Caco-2 (cell line): ENCODE measurements around the gene GSG1. TPM values are rescaled to one million over a fixed set of nuclear protein-coding genes. Genes with fewer than 3 reads are reported as not detected.

Experiments
- BruUV-seq: library from RNA; stranded (reverse); fragments of 400-500 nt; replicated peaks from 2 replicates; lab custom pipeline; 2021; lab: Mats Ljungman, UMichigan
- CTCF ChIA-PET: fragments of 300-600 bp; sonication (Branson Sonifier 250); formaldehyde crosslinking; loops from one replicate; lab custom pipeline; 2022; ENCODE audit warnings: antibody characterized with exemption; lab: Charles Lee
- POLR2A ChIA-PET: fragments of 300-600 bp; sonication (Branson Sonifier 250); formaldehyde crosslinking; loops from one replicate; lab custom pipeline; 2022; ENCODE audit warnings: antibody characterized with exemption; lab: Charles Lee
- DNase-seq, 2 experiments: peaks; one replicate each; pipeline versions ENCODE4 v3.0.0 to v3.0.0-alpha.2; 2020 to 2022
- H3K27me3 ChIP-seq: replicated peaks from 2 replicates; pipeline ENCODE4 v1.6.0; 2011; ENCODE audit warnings: low read length; ENCODE audit not compliant: control insufficient read depth, insufficient read depth
- H3K36me3 ChIP-seq: 2 replicates; pipeline ENCODE4 v1.5.1; 2011; ENCODE audit warnings: low read length; ENCODE audit not compliant: control insufficient read depth, insufficient read depth
- H3K4me1 ChIP-seq: fragments of 250-450 bp; sonication (Bioruptor Pico); 2 replicates; pipeline ENCODE4 v1.5.1; 2020; ENCODE audit warnings: mild to moderate bottlenecking
- H3K4me3 ChIP-seq: 2 replicates; pipeline ENCODE4 v1.5.1; 2011; ENCODE audit warnings: low read depth, mild to moderate bottlenecking, control low read depth, low read length
- H3K9me3 ChIP-seq: fragments of 250-450 bp; sonication (Bioruptor Pico); 2 replicates; pipeline ENCODE4 v1.5.1; 2020; ENCODE audit warnings: mild to moderate bottlenecking, moderate library complexity
- H3K27ac Mint-ChIP-seq: one replicate; pipeline ENCODE4 v1.8.0; 2022; ENCODE audit warnings: mixed read lengths; ENCODE audit not compliant: unreplicated experiment
- H3K27me3 Mint-ChIP-seq: one replicate; pipeline ENCODE4 v1.8.0; 2022; ENCODE audit warnings: mixed read lengths; ENCODE audit not compliant: insufficient read depth, unreplicated experiment
- H3K36me3 Mint-ChIP-seq: one replicate; pipeline ENCODE4 v1.8.0; 2022; ENCODE audit warnings: mild to moderate bottlenecking, mixed read lengths; ENCODE audit not compliant: insufficient read depth, unreplicated experiment
- H3K4me1 Mint-ChIP-seq: one replicate; pipeline ENCODE4 v1.8.0; 2022; ENCODE audit warnings: low read depth, mixed read lengths; ENCODE audit not compliant: unreplicated experiment
- H3K4me3 Mint-ChIP-seq: one replicate; pipeline ENCODE4 v1.8.0; 2022; ENCODE audit warnings: mild to moderate bottlenecking, moderate library complexity, mixed read lengths; ENCODE audit not compliant: unreplicated experiment
- H3K9me3 Mint-ChIP-seq: one replicate; pipeline ENCODE4 v1.8.0; 2022; ENCODE audit warnings: mixed read lengths; ENCODE audit not compliant: unreplicated experiment
- CTCF ChIP-seq, 2 experiments: fragments of 200-600 bp in 1 of 2; IDR thresholded peaks; 1 replicate in 1 of 2; 2 replicates in 1 of 2; pipeline versions ENCODE4 v1.5.1 to v1.8.0; 2011 to 2022; ENCODE audit warnings: antibody characterized with exemption in 1 of 2, control low read depth in 1 of 2, inconsistent platforms in 1 of 2, low read depth in 1 of 2, low read length in 1 of 2, mild to moderate bottlenecking in 1 of 2, moderate library complexity in 1 of 2; ENCODE audit not compliant: insufficient read depth in 1 of 2, severe bottlenecking in 1 of 2, unreplicated experiment in 1 of 2
- intact Hi-C: fragments of 100-400 bp; cut with micrococcal nuclease; formaldehyde crosslinking; loops from one replicate; pipeline ENCODE4 v1.10.0; 2022; ENCODE audit not compliant: unreplicated experiment
- total RNA-seq: library from RNA; stranded (reverse); gene quantifications from 2 replicates; pipeline ENCODE4 v1.2.3, GENCODE V29; 2022

Gene GSG1
- total RNA-seq, 1 experiment from 2014 or later: not detected

GRCh38 chr12:13095266-13095995 lies 8.0 kb downstream of the GSG1 start:
- POLR2A ChIA-PET: no interaction called here
- H3K4me1 ChIP-seq: peaks cover 31% of the 10 kb centered on the region

GRCh38 chr12:13094367-13094766 lies 9.1 kb downstream of the GSG1 start:
- Mint-ChIP-seq H3K4me3 (no peak overlapping the region), H3K27ac (no peak overlapping the region), H3K9me3 (no peaks in the 10 kb centered on the region), H3K4me1 (peaks cover 20% of the 10 kb centered on the region), H3K36me3 (peaks cover 6% of the 10 kb centered on the region), H3K27me3 (no peaks in the 10 kb centered on the region)
- TF ChIP-seq CTCF (IDR thresholded peaks at IDR 0.05; ENCODE audit: insufficient read depth in 1 of 2, low read depth in 1 of 2, low read length in 1 of 2, severe bottlenecking in 1 of 2, unreplicated experiment in 1 of 2): no peak
- peaks cover 23% of the 10 kb centered on the region for H3K4me1 ChIP-seq
- no peaks in the 10 kb centered on the region for H3K27me3 ChIP-seq
- H3K36me3 ChIP-seq: no peaks in the 10 kb centered on the region
- H3K9me3 ChIP-seq: no peaks in the 10 kb centered on the region
- intact Hi-C loops: no loop called here
- DNase-seq: no peak
- BruUV-seq: no TSS peak
- ChIA-PET CTCF (interaction anchor here (1.6 kb wide), 1 partner anchor 118 kb away, joined by 4 read pairs; no protein-coding TSS in a partner anchor), POLR2A (no interaction called here)
- no peak overlapping the region for H3K4me3 ChIP-seq

More at GRCh38 chr12:13095266-13095995, 8.0 kb downstream of the GSG1 start:
- no peaks in the 10 kb centered on the region for H3K27me3 ChIP-seq
- no peak overlapping the region for H3K27ac Mint-ChIP-seq
- H3K36me3 Mint-ChIP-seq: peaks cover 6% of the 10 kb centered on the region
- CTCF ChIA-PET: interaction anchor here (1.0 to 1.6 kb wide), 2 partner anchors 16 to 117 kb away, joined by 3 to 4 read pairs; no protein-coding TSS in a partner anchor
- no peak overlapping the region for H3K4me3 ChIP-seq
- H3K4me1 Mint-ChIP-seq: peaks cover 31% of the 10 kb centered on the region
- H3K9me3 ChIP-seq: no peaks in the 10 kb centered on the region
- no peaks in the 10 kb centered on the region for H3K27me3 Mint-ChIP-seq
- intact Hi-C loops: loop anchor here (5.0 kb wide), 1 partner anchor 73 kb away; no protein-coding TSS in a partner anchor
- no peak overlapping the region for H3K4me3 Mint-ChIP-seq
- no peak for TF ChIP-seq CTCF (IDR thresholded peaks at IDR 0.05; ENCODE audit: insufficient read depth in 1 of 2, low read depth in 1 of 2, low read length in 1 of 2, severe bottlenecking in 1 of 2, unreplicated experiment in 1 of 2)
- no peak for DNase-seq
- no peaks in the 10 kb centered on the region for H3K36me3 ChIP-seq
- no peaks in the 10 kb centered on the region for H3K9me3 Mint-ChIP-seq
- no TSS peak for BruUV-seq

- no peak for TF ChIP-seq CTCF (IDR thresholded peaks at IDR 0.05; ENCODE audit: insufficient read depth in 1 of 2, low read depth in 1 of 2, low read length in 1 of 2, severe bottlenecking in 1 of 2, unreplicated experiment in 1 of 2)
- Histone ChIP-seq H3K4me3 (no peak overlapping the region), H3K36me3 (no peaks in the 10 kb centered on the region), H3K9me3 (no peaks in the 10 kb centered on the region), H3K27me3 (no peaks in the 10 kb centered on the region), H3K4me1 (peaks cover 18% of the 10 kb centered on the region)
- H3K4me1 Mint-ChIP-seq: peaks cover 15% of the 10 kb centered on the region
- intact Hi-C loops: no loop called here
- ChIA-PET POLR2A (no interaction called here), CTCF (interaction anchor here (1.6 kb wide), 1 partner anchor 118 kb away, joined by 4 read pairs; no protein-coding TSS in a partner anchor)
- no peaks in the 10 kb centered on the region for H3K9me3 Mint-ChIP-seq
- BruUV-seq: no TSS peak
- peaks cover 5% of the 10 kb centered on the region for H3K36me3 Mint-ChIP-seq
- no peak overlapping the region for H3K4me3 Mint-ChIP-seq
- no peaks in the 10 kb centered on the region for H3K27me3 Mint-ChIP-seq
- no peak for DNase-seq
- no peak overlapping the region for H3K27ac Mint-ChIP-seq
Observed at GRCh38 chr12:13093848-13094220, 9.6 kb downstream of the GSG1 start.
